A549 (cell line): ENCODE measurements around the gene GRIN2D.

Experiments used
- BCL3 ChIP-seq: fragments of >200 bp; sonication (Bioruptor Twin); formaldehyde crosslinking; IDR thresholded peaks from 3 replicates; pipeline ENCODE4 v1.6.1; 2016
- CBX8 ChIP-seq: fragments of 200-600 bp; sonication (generic); IDR thresholded peaks from 2 replicates; pipeline ENCODE4 v1.6.1; 2016
- CTCF ChIP-seq: fragments of >200 bp; sonication (Bioruptor Twin); formaldehyde crosslinking; IDR thresholded peaks from 3 replicates; pipeline ENCODE4 v1.5.1; 2016
- ESRRA ChIP-seq: fragments of 150-350 bp; IDR thresholded peaks from 2 replicates; pipeline ENCODE4 v1.6.1; 2014; ENCODE audit warnings: mild to moderate bottlenecking, low read length, borderline replicate concordance
- RCOR1 ChIP-seq: fragments of 150-350 bp; IDR thresholded peaks from 2 replicates; pipeline ENCODE4 v1.6.1; 2014; ENCODE audit warnings: antibody characterized with exemption, low read length, low read depth
- USF2 ChIP-seq: fragments of 450-650 bp; IDR thresholded peaks from 2 replicates; pipeline ENCODE4 v1.6.1; 2014; ENCODE audit warnings: antibody characterized with exemption

- TF ChIP-seq CTCF (no peak), ESRRA (no peak), BCL3 (no peak), USF2 (no peak), CBX8 (no peak), RCOR1 (no peak)
These were observed 11.2 kb upstream of the GRIN2D start for GRCh38 chr19:48382286-48382685.
